Inferior parietal cortex (tissue), 1 donor: ENCODE measurements around the gene CCDC78.

Experiments used
- DNase-seq: peaks from one replicate; pipeline ENCODE4 v3.0.0-alpha.2; 2016; ENCODE audit errors: extremely low spot score

CCDC78 gene

DNA sequence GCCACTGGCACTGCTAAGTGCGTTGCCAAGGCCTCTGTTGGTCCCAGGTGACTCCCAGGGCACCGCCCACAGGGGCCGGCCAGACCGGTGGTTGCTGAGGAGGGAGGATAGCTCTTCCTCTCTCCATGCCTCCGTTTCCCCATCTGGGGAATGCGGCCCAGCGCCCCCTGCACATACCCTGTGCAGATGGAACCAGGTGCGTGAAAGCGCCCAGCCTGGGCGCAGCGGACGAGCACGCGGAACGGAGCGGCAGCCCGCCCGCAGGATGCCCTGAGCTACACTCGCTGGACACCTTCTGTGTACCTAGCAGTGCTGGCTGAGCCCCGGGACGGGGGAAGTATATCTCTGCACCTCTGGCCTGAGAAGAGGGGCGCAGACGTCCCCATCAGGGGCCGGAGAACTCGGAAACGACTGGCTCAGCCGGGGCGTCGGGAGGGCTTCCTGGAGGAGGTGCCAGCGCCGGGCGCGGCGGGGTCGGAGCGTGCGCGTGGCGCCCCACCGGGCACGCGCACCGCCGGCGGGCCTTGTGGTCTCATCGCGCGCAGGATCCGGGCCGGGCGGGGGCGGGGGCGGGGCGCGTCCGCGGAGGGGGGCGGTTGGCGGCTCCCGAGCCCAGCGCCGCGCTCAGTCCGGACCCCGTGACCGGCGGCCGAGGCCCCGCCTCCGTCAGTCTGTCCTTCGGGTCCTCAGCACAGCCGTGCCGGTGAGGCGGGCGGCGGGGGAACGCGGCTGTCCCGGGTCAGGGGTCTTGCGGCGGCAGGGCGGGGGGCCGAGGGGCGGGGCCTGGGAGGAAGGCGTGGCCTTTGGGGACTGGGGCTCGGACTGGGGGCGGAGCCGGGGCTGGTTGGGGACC is at the start of gene CCDC78, which contains the start of gene HAGHL:
TSS of gene CCDC78 (minus strand) at position 6 of the 853 bp plus-strand sequence. CDS start 76 bp downstream, outside the sequence.
TSS of gene HAGHL (plus strand) at position 669 of the 853 bp plus-strand sequence. CDS start 404 bp downstream, outside the sequence.
- DNase-seq = peak; percentile 3

DNA sequence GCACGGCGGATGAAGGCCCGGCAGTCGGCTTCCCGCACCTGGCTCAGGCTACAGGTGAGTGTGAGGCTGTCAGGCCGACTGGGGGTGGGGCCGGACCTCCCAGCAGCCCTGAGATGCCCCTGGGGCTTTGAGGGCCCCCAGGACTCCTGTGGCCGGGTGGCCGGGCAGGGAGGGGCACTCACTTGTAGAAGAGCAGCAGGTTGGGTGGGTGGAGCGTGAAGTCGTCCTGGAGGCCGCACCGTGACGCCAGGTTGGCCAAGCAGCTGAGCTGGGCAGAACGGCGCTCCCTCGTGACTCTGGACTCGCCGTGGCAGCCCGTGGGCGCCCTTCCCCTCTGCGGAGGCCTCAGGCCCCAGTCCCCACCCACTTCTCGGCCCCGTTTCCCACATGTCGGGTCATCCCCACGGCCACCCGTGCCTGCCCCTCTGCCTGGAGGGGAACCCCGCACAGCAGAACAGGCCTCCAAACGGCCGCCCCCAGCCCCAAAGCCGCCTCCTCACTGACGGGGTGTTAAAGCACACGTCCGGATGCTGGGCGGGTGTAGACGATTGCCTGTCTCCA is 49.1 kb upstream of the CCDC78 start:
- DNase-seq = no peak

DNA sequence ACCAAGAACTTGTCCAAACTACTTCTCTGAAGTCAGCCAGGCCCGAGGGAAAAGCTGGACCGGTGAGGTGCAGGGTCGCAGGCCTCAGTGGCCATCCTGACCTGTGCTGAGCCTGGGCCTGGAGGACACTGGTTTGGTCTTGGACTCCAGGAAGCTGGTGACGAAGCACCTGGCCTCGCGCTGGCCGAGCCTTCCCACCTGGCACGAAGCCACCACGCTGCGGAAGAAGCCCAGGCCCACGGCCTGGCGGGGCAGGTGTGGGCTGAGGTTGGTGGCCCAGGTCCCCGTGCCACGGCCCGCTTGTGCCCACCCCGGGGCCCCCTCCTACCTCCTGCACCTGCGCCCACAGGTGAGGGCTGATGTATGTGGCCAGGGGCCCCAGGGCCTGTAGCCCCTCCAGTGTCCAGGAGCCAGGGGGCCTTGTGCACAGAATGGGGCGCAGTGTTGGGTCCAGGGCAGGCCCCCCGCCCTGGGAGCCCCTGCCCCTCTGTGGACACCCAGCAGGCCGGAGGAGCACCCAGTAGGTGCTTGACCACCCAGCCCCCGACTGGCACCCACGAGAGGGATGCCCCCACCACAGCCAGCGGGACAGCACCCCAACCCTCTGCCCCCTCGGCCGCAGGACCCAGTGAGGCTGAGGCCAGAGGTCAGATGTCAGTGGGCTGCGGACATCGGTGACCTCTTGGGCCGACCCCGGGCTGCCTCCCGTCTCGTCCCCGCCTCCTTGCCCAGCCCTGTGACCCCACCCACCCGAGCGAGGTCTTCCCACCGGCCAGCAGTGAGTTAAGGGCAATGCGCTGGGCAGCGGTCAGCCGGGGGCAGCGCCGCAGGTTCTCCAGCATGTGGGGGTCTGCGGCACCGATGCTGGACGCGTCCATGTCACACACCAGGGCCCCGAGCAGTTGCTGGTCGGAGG is 48.1 kb upstream of the CCDC78 start:
- no peak for DNase-seq

DNA sequence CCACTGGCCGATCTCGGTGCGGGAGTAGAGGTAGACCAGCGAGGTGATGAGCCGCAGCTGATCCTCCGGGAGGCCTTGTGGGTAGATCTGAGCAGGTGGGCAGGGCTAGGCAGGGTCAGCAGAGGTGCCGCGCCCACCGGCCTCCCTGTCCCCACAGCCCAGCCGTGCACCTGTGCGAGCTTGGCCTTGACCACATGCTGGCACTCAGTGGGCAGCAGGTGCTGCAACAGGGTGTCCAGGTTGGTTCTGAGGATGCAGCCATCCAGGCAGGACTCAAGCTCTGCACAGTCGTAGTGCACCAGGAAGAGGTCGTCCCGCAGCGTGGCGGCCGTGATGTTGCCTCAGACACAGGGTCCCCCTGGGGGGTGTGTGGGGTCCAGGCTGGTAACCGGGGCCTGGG is 46.7 kb upstream of the CCDC78 start:
- DNase-seq = no peak

DNA sequence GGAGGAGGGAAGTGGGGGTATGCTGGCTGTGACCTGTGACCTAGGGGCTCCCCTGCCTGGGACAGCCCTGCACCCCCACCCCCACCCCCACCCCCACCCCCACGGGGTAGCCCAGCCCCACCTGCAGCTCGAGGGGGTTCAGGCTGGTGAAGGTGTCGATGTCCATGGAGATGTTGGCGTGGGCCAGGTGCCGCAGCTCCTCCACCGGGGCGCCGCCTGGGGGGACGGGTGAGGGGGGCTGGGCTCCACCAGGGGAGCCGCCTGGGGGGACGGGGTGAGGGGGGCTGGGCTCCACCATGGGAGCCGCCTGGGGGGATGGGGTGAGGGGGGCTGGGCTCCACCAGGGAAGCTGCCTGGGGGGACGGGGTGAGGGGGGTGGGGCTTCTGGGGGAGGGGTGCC is 44.2 kb upstream of the CCDC78 start:
- DNase-seq = no peak

DNA sequence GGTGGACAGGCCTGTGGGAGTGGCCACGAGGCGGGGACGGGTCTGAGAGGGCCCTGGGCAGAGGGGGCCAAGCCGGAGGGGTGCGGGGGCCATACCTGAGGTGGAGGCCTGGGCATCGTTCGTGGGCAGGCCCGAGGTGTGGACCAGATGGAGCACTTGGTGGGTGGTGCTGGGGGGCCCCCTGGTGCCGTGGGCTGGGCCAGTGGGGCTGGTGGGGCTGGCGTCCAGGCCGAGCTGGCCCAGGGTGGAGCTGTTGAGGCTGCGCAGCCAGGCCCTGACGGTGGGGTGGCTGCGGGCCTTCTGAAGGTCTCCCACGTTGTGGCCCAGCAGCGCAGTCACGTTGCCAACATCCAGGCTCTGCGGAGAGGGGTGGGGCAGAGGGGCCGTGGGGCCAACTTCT is 43.7 kb upstream of the CCDC78 start:
- no peak for DNase-seq

DNA sequence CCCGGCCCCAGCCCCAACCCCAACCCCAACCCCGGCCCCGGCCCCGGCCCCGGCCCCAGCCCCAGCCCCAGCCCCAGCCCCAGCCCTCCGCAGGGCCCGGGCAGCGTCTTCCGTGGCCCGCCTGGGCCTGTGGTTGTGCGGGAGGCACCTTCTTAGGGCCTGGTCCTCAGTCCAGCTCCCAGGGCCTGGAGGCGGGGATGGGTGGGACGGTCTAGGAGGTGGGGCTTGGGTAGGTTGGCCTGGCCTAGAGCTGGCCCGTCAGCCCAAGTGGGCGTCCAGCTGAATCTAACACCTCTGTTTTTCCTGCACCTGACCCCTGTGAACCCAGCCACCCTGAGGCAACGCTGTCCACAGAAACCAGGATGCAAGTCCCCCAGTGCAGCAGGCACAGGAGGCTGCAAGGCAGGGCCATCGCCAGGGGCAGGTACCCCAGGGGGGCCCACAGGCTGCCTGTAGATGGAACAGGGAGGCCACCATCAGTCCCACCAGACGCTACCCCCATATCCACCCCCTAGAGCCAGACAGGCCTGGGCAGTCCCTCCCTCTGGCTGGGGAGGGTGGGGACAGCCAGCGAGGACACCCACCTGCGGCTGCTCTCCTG is 43.0 kb upstream of the CCDC78 start:
- no peak for DNase-seq

DNA sequence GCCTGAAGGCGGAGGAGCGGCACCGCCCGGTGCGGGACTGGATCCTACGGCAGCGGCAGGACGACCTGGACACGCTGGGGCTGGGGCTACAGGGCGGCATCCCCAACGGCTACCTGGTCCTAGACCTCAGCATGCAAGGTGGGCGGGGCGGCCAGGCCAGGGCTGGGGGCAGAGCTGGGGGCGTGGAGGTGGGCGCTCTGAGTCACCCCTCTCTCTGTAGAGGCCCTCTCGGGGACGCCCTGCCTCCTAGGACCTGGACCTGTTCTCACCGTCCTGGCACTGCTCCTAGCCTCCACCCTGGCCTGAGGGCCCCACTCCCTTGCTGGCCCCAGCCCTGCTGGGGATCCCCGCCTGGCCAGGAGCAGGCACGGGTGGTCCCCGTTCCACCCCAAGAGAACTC is 42.2 kb upstream of the CCDC78 start:
- DNase-seq = no peak

DNA sequence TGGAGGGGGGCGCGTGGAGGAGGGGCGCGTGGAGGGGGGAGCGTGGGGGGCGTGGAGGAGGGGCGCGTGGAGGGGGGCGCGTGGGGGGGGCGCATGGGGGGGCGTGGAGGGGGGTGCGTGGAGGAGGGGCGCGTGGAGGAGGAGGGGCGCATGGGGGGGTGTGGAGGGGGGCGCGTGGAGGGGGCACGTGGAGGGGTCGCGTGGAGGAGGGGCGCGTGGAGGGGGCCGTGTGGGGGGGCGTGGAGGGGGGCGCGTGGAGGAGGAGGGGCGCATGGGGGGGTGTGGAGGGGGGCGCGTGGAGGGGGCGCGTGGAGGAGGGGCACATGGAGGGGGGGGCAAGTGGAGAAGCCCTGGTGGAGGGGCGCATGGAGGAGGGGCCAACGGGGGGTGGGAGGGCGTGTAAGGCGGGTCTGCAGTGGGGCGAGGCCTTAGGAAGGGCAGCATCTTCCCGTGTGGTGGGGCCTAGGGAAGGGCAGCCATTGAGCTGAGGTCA is 41.5 kb upstream of the CCDC78 start:
- no peak for DNase-seq

DNA sequence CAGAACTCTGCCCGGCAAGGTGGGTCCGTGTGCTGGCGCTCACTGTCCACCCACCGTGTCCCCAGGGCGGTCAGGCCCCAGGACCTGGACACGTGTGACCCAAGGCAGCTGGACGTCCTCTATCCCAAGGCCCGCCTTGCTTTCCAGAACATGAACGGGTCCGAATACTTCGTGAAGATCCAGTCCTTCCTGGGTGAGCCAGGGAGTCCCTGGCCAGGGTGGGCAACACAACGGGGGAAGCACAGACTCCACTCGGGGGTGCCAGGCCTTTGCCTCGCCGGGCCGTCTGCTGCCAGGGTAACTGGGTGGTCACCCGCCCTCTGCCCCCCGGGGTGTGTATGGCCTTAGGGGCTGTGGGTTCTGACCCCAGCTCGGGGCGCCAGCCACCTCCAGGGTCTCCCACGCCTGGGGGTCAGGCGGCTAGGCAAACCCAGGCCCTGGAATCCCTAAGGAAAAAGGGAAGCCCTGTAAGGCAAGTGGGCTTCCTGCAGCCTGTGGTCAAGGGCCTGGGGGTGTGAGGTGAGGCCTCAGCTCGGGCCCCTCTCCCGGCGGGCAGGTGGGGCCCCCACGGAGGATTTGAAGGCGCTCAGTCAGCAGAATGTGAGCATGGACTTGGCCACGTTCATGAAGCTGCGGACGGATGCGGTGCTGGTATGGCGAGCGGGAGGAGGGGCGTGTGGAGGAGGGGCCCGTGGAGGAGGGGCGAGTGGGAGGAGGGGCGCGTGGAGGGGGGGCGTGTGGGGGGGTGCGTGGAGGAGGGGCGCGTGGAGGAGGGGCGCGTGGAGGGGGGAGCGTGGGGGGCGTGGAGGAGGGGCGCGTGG is 40.8 kb upstream of the CCDC78 start:
- no peak for DNase-seq

DNA sequence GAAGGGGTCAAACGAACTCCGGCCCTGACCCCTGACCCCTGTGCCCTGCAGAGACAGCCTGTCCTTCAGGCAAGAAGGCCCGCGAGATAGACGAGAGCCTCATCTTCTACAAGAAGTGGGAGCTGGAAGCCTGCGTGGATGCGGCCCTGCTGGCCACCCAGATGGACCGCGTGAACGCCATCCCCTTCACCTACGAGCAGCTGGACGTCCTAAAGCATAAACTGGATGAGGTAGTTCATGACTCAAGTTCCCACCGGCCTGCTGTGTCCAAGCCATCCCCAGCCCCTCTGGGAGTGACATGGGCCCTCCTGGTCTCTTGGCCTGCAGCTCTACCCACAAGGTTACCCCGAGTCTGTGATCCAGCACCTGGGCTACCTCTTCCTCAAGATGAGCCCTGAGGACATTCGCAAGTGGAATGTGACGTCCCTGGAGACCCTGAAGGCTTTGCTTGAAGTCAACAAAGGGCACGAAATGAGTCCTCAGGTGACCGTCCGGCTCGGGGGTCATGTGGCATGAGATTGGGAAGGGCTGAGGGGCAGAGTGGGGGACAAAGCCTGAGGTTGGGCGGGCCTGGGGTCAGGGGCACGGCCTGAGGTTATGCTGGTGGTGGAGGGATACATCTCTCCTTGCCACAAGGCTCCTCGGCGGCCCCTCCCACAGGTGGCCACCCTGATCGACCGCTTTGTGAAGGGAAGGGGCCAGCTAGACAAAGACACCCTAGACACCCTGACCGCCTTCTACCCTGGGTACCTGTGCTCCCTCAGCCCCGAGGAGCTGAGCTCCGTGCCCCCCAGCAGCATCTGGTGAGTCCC is 40.0 kb upstream of the CCDC78 start:
- no peak for DNase-seq

DNA sequence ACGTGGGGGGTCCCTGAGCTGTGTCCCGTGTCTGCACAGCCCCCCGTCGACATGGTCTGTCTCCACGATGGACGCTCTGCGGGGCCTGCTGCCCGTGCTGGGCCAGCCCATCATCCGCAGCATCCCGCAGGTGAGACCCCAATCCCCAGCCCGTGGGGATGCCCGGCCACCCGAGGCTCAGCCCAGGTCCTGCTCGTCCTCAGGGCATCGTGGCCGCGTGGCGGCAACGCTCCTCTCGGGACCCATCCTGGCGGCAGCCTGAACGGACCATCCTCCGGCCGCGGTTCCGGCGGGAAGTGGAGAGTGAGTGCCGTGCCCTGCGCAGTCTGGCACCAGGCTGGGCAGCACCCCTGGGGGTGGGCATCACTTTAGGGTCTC is 39.2 kb upstream of the CCDC78 start:
- no peak for DNase-seq

DNA sequence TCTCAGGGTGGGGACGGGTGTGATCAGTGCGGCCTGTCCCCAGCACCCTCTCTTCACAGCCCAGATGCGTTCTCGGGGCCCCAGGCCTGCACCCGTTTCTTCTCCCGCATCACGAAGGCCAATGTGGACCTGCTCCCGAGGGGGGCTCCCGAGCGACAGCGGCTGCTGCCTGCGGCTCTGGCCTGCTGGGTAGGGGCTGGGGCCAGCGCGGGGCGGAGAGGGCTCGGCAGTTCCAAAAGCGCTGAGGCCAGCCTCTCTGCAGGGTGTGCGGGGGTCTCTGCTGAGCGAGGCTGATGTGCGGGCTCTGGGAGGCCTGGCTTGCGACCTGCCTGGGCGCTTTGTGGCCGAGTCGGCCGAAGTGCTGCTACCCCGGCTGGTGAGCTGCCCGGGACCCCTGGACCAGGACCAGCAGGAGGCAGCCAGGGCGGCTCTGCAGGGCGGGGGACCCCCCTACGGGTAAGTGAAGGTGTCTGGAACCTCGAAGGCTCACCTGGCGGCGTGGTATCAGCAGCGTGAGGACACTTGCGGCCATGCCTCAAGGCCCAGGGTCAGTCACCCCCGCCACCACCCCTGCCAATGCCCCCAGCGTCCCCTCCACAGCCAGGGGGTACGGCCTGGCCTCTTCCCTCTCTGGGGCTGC is 38.7 kb upstream of the CCDC78 start:
- DNase-seq = no peak

DNA sequence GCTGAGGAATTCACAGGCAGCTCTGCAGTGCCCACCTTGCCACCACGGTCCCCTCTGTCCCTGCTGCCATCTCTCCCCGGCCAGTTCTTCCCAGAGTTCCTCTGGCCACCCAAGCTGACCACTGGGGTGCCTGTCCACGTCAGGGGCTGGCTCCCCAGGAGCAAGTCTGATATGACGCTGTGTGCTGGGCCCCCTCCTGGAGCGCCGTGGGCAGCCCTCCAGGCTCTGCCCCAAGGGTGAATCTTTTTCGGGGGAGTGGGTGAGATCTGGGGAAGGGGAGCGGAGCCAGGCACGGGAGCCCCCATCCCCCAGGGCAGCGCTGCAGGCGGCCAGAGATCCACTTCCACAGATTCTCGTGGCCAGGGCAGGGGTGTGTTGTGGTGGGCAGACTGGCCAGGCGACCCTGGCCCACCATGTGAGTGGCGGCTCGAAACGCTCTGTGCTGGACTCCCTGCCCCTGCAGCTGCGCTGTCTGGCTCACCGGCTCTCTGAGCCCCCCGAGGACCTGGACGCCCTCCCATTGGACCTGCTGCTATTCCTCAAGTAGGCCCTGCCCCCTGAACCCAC is 38.0 kb upstream of the CCDC78 start:
- DNase-seq = no peak

DNA sequence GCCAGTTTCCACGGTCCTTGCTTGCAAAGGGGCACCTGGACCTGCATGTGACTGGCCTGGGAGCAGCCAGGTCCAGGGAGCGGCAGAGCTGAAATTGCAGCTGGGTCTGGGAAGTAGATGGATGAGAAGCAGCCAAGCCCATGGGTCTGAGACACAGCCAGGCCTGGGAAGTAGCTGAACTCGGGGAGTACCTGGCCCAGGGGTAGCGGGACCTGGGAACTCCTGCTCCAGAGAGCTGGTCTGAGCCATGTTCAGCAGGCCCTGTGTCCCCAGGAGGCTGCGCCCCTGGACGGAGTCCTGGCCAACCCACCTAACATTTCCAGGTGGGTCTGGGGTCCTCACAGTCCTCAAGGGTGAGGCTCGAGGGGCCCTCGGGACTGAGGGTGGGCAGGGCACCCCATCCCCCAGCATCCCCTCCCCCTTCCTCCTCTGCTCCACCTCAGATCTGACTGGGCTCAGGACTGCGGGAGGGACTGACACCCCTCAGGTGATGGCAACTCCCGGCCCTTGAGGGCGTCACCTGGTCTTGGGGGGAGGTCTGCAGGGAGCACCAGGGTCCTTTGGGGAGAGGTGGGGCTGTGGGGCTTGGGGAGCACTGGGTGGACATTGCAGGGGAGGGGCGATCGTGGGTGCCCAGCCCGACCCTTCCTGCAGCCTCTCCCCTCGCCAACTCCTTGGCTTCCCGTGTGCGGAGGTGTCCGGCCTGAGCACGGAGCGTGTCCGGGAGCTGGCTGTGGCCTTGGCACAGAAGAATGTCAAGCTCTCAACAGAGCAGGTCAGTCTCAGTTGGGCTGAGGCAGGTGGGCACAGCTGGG is 37.3 kb upstream of the CCDC78 start:
- DNase-seq = no peak

DNA sequence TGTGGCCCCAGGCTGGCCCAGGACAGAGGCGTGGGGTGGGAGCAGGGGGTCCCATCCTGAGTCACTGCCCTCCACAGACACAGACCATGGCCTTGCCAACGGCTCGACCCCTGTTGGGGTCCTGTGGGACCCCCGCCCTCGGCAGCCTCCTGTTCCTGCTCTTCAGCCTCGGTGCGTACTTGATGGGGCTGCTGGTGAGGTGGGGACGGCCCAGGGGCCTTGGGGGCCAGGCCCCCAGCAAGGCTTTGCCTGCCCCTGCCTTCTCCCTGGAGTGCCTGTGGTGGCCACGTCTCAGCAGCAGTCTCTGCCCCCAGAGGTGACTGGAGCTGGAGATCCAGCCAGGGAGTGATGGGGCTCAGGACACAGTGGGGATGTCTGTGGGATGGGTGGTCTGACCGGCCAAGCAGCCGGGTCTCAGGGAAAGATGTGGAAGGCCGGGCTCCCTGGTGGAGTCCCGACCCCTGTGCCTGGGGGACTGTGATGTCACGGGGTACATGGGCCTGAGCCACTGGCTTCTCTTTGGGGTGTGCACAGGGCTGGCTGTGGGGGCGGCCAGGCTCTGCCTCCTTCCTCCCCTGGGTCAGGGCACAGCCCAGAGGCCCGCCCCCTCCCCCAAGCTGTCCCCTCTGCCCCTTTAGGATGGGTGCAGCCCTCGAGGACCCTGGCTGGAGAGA is 36.5 kb upstream of the CCDC78 start:
- DNase-seq = no peak

DNA sequence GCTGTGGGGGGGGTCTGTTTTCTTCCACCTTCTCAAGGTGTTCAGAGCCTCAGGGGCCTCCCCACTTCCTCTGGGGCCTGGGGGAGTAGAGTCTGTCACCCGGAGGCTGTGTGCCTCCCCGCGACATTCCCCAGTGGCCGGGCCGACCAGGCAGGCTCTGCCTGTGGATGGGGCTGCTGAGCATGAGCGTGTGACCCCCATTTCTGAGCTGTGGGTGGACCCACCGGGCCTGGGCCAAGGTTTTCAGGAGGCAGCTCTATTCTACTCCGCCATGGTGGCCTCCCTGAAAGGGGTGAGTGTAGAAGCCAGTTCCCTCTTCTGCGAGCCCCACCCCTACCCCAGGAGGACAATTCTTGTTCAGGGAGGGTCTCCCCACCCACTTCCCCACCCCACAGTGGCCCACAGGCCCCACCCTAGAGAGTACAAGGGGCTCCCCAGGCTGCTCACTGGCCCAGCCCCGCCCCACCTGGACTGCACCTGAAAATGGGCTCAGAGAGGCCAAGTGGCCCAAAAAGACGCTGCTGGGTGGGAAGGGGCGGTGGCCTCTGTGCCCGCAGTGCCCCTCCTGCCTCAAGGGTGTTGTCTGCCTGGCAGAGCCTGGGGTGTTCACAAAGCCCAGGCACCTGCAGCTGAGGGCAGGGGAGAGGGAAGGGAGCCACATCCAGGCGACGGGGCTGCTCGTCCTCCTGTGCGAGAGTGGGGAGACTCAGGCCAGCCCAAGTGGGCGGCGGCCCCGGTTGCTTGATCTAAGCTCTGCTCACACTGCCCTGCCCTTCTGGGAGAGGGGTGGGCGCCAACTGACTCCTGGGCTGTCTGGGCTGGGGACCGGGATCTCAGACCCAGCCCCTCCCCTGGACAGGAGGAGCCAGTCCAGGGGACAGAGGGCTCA is 35.6 kb upstream of the CCDC78 start:
- no peak for DNase-seq
